Type B pancreatic cell (in vitro differentiated cells): ENCODE results near the gene COL25A1. TPM values are rescaled to one million over a fixed set of nuclear protein-coding genes. Genes with fewer than 3 reads are reported as not detected.

Experiments used
- DNase-seq: peaks from one replicate; pipeline ENCODE4 v3.0.0; 2021; ENCODE audit warnings: mixed read lengths; ENCODE audit not compliant: unreplicated experiment; ENCODE audit errors: extremely low spot score
- H3K27ac Mint-ChIP-seq: 2 replicates; pipeline ENCODE4 v1.8.0; 2021; ENCODE audit warnings: mild to moderate bottlenecking, mixed read lengths
- H3K27me3 Mint-ChIP-seq: 2 replicates; pipeline ENCODE4 v1.8.0; 2021; ENCODE audit warnings: mixed read lengths
- H3K36me3 Mint-ChIP-seq: 2 replicates; pipeline ENCODE4 v1.8.0; 2021; ENCODE audit warnings: mixed read lengths
- H3K4me1 Mint-ChIP-seq: one replicate; pipeline ENCODE4 v1.8.0; 2021; ENCODE audit warnings: mixed read lengths; ENCODE audit not compliant: unreplicated experiment
- H3K4me3 Mint-ChIP-seq: 2 replicates; pipeline ENCODE4 v1.8.0; 2021; ENCODE audit warnings: mild to moderate bottlenecking, mixed read lengths
- H3K9me3 Mint-ChIP-seq: 2 replicates; pipeline ENCODE4 v1.8.0; 2021; ENCODE audit warnings: mixed read lengths
- total RNA-seq: library from RNA; stranded (reverse); gene quantifications from 2 replicates; pipeline ENCODE4 v1.2.1, GENCODE V29; 2021; ENCODE audit warnings: low replicate concordance
- TF ChIP-seq, protein P1 (sequence below): fragments of 200-600 bp; sonication (generic); conservative IDR thresholded peaks from 2 replicates; pipeline ENCODE4 v1.5.0; 2021; ENCODE audit warnings: antibody characterized with exemption, mild to moderate bottlenecking

The COL25A1 gene
- total RNA-seq, 1 donor from 2014 or later = 9.2 TPM

DNA sequence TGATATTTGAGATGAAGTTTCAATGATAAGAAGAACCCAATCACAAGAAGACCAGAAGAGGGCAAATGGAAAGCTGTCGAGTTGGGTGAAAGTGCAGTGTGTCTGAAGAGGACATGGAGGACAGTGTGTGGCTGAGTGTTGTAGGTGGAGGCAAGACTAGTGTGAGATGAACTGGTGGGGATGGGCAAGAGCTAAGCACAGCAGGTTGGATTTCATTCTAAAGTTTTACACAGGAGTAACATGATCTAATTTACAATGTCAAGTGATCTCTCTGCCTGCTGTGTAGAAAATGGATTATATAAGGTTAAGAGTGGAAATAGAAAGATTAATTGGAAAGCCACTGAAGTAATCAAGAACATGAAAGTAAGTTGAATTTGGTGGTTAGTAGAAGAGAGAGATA, 331.0 kb downstream of the COL25A1 start:
- no peaks in the 10 kb centered on the region for H3K36me3 Mint-ChIP-seq

DNA sequence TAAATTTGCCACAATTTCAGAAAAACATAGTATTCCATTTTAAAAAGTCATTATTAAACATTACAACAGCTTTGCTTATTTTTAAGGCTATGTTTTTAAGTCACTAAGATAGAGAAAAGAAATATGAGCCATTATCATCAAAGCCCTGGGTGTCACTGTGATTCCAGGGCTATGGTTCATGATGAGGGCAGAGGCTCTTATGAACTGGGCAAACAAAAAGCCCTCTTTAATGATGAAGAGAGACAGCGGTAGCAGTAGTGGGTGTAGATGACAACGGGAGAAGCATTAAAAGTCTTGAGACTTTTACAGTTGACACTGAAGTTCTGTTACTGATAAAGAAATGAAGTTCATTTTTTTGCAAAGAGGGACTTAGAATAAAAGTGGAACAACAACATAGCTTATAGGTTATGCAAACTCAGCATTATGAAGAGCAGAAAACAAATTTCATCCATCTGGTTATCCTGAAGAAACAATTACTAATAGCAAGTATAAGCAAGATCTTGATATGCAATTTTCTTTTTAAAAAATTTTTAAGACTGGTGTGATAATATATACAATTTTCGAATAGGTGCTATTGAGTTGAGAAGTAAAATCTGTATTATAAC, 336.9 kb downstream of the COL25A1 start:
- DNase-seq = no peak
- Mint-ChIP-seq H3K4me1 (peaks cover 10% of the 10 kb centered on the region), H3K4me3 (no peak overlapping the region), H3K36me3 (no peaks in the 10 kb centered on the region), H3K9me3 (no peaks in the 10 kb centered on the region), H3K27me3 (peaks cover 9% of the 10 kb centered on the region), H3K27ac (no peak overlapping the region)
- TF ChIP-seq, protein P1, sequence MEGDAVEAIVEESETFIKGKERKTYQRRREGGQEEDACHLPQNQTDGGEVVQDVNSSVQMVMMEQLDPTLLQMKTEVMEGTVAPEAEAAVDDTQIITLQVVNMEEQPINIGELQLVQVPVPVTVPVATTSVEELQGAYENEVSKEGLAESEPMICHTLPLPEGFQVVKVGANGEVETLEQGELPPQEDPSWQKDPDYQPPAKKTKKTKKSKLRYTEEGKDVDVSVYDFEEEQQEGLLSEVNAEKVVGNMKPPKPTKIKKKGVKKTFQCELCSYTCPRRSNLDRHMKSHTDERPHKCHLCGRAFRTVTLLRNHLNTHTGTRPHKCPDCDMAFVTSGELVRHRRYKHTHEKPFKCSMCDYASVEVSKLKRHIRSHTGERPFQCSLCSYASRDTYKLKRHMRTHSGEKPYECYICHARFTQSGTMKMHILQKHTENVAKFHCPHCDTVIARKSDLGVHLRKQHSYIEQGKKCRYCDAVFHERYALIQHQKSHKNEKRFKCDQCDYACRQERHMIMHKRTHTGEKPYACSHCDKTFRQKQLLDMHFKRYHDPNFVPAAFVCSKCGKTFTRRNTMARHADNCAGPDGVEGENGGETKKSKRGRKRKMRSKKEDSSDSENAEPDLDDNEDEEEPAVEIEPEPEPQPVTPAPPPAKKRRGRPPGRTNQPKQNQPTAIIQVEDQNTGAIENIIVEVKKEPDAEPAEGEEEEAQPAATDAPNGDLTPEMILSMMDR = no peak

More for the DNA sequence above, 331.0 kb downstream of the COL25A1 start:
- H3K4me1 Mint-ChIP-seq = peaks cover 11% of the 10 kb centered on the region
- no peak for DNase-seq
- TF ChIP-seq, protein P1 = no peak
- no peak overlapping the region for H3K4me3 Mint-ChIP-seq
- peaks cover 3% of the 10 kb centered on the region for H3K27me3 Mint-ChIP-seq
- no peaks in the 10 kb centered on the region for H3K9me3 Mint-ChIP-seq
- no peak overlapping the region for H3K27ac Mint-ChIP-seq

DNA sequence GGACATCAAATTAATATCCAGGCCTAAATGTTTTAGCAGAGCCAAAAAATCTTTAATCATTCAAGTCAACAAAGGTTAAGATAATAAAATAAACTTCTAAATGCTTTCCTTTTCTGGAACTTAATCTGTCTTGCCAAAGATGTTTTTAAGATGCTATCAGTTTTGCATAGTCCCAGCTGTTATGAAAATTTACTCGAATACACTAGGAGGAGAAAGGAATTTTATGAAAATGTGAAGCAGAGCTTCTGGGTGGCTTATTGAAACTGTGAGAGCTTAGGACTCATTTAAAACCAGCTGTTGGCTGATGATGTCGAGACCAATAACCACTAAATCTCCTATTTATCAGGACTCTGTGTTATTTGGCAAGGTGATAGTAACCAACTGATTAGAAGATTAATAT, 337.4 kb downstream of the COL25A1 start:
- H3K4me1 Mint-ChIP-seq = peaks cover 10% of the 10 kb centered on the region
- H3K27me3 Mint-ChIP-seq = peaks cover 9% of the 10 kb centered on the region
- TF ChIP-seq, protein P1 = no peak
- no peak for DNase-seq
- no peak overlapping the region for H3K27ac Mint-ChIP-seq
- H3K9me3 Mint-ChIP-seq = no peaks in the 10 kb centered on the region
- no peaks in the 10 kb centered on the region for H3K36me3 Mint-ChIP-seq
- no peak overlapping the region for H3K4me3 Mint-ChIP-seq

DNA sequence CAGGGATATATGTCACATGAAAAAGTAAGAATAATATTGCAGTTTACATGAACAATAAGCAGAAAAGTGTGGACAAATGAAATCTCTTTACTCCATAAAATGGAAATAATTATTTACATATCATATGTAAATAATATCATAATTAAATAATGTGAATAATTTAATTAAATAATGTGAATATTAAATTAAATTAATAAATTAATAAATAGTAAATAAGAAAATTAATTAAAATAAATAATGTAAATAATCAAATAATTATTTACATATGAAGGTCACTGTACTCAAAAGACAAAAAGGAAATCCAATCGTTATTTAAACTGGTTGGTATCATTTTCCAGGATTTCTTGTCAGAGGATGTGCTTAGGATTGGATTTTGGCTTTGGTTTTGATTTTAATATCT, 338.5 kb downstream of the COL25A1 start:
- H3K27ac Mint-ChIP-seq = no peak overlapping the region
- no peaks in the 10 kb centered on the region for H3K9me3 Mint-ChIP-seq
- TF ChIP-seq, protein P1 = no peak
- no peaks in the 10 kb centered on the region for H3K36me3 Mint-ChIP-seq
- peaks cover 10% of the 10 kb centered on the region for H3K4me1 Mint-ChIP-seq
- no peak for DNase-seq
- H3K4me3 Mint-ChIP-seq = no peak overlapping the region
- peaks cover 5% of the 10 kb centered on the region for H3K27me3 Mint-ChIP-seq

DNA sequence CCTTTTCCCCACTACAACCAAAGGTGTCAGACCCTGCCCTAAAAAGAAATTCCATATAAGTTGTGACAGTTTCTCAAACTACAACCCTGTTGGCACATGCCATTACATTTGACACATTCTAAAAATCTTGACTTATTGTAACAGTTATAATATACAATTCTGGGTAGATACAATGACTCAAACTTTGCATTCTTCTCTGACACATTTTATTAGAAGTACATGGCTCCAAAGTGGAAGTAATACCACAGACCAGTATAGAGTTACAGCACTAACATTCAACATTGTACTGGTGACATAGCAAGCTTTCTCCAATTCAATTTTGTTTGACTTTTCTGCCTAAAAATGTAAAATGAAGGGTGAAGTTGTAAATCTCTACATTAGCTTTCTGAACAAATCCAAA, 343.0 kb downstream of the COL25A1 start:
- Mint-ChIP-seq H3K27ac (no peak overlapping the region), H3K9me3 (no peaks in the 10 kb centered on the region), H3K27me3 (peaks cover 11% of the 10 kb centered on the region), H3K4me1 (no peaks in the 10 kb centered on the region), H3K36me3 (no peaks in the 10 kb centered on the region), H3K4me3 (no peak overlapping the region)
- DNase-seq = no peak
- TF ChIP-seq, protein P1 = no peak

DNA sequence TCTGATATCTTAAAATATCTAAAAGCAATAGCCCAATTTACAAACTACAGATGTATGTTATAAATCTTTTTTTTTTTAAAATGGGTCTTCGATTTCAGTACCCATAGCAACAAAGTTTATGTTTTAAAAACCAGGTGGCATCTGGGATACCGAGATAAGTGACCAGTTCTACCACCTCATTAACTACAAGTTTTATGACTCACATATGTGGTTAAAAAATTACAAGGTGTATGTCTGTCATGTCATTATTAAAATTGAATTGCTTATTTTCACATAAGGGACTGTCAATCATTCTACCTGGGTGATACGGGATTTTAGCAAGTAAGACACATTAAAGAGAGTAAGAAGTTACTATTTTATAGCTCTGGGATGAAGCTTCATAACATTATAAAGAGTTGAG, 347.6 kb downstream of the COL25A1 start:
- Mint-ChIP-seq H3K27me3 (peaks cover 11% of the 10 kb centered on the region), H3K27ac (no peak overlapping the region)
- TF ChIP-seq, protein P1 = no peak

More for the DNA sequence above, 347.6 kb downstream of the COL25A1 start:
- no peak overlapping the region for H3K4me3 Mint-ChIP-seq
- H3K9me3 Mint-ChIP-seq = peaks cover 3% of the 10 kb centered on the region
- DNase-seq = no peak
- no peaks in the 10 kb centered on the region for H3K4me1 Mint-ChIP-seq
- no peaks in the 10 kb centered on the region for H3K36me3 Mint-ChIP-seq
